ENCODE results near the gene DDX24.
"Not testable (repeated sequence)": the region's sequence is repeated elsewhere in the genome, so short reads cannot be mapped to it uniquely, and the experiment has no call there.

Gene DDX24

GRCh38 chr14:94077823-94078222, 3.2 kb downstream of the DDX24 start:
- DNase-seq = no peak

GRCh38 chr14:94077111-94077821, 3.7 kb downstream of the DDX24 start:
- no peak for DNase-seq

GRCh38 chr14:94075008-94075407, 6.0 kb downstream of the DDX24 start:
- DNase-seq = no peak

- no peak for DNase-seq
Measured at GRCh38 chr14:94074534-94074933, 6.5 kb downstream of the DDX24 start.

- DNase-seq = not testable (repeated sequence)
Measured at GRCh38 chr14:94072076-94072475, 8.9 kb downstream of the DDX24 start.

GRCh38 chr14:94066089-94066676, 14.8 kb downstream of the DDX24 start:
- DNase-seq = no peak

- DNase-seq = no peak
Measured at GRCh38 chr14:94062344-94062940, 18.6 kb downstream of the DDX24 start.

- no peak for DNase-seq
Measured at GRCh38 chr14:94059998-94060397, 21.0 kb downstream of the DDX24 start.

- DNase-seq = no peak
Measured at GRCh38 chr14:94058674-94059138, 22.3 kb downstream of the DDX24 start.

- no peak for DNase-seq
Measured at GRCh38 chr14:94058128-94058673, 22.8 kb downstream of the DDX24 start.

- no peak for DNase-seq
Measured at GRCh38 chr14:94056579-94057308, 24.3 kb downstream of the DDX24 start.

GRCh38 chr14:94054936-94055335, 26.1 kb downstream of the DDX24 start:
- no peak for DNase-seq

- no peak for DNase-seq
Measured at GRCh38 chr14:94054401-94054800, 26.6 kb downstream of the DDX24 start.

- no peak for DNase-seq
Measured at GRCh38 chr14:94052662-94053061, 28.3 kb downstream of the DDX24 start.

GRCh38 chr14:94052199-94052598, 28.8 kb downstream of the DDX24 start:
- no peak for DNase-seq

GRCh38 chr14:94051779-94052178, 29.2 kb downstream of the DDX24 start:
- no peak for DNase-seq

- DNase-seq = peak in 1 of 2 experiments; percentile 12
Measured at GRCh38 chr14:94051115-94051514, 29.9 kb downstream of the DDX24 start.

GRCh38 chr14:94050231-94050880, 30.6 kb downstream of the DDX24 start:
- no peak for DNase-seq

- DNase-seq = no peak
Measured at GRCh38 chr14:94049625-94050023, 31.4 kb downstream of the DDX24 start.

- no peak for DNase-seq
Measured at GRCh38 chr14:94048691-94049624, 32.0 kb downstream of the DDX24 start.

GRCh38 chr14:94047581-94047980, 33.4 kb downstream of the DDX24 start:
- no peak for DNase-seq

All from SW 1271 (cell line).